NCI-H2107 (cell line): ENCODE data around the gene MEX3B.

Source experiments
- DNase-seq: peaks from one replicate; lab custom pipeline; 2025; lab: John Stamatoyannopoulos, UW

Gene MEX3B

GRCh38 chr15:82045892-82046665 is at the start of gene MEX3B:
TSS of gene MEX3B (minus strand) at chr15:82046018. CDS start at chr15:82045705, 313 bp downstream.
- peak; percentile 74 for DNase-seq

GRCh38 chr15:82093774-82094211 is 48.0 kb upstream of the MEX3B start:
- no peak for DNase-seq

GRCh38 chr15:82093325-82093724 is 47.5 kb upstream of the MEX3B start:
- DNase-seq, result no peak

DNA sequence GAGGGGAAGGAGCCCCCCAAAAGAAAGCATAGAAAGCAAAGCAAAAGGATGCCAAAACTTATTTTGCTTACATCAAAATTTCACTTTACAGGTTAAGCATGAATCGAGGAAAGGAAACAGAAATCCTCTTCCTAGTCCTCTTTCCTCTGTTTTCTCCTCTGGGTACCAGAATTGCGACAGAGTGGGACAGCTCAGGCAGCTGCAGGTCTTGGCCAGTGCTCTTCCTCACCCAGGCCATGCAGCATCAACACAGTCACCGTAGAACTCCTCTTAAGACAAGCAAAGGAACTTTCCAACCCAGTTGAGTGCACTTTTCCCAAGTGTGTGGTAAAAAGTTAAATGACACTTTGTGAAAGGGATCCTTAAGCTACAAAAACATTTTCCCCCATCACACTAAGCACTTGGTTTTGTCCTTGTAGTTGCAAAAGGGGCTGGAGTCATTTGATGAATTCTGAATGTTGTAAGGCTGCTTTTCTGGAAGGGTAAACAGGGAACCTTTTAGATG is 45.9 kb upstream of the MEX3B start:
- DNase-seq, result no peak

DNA sequence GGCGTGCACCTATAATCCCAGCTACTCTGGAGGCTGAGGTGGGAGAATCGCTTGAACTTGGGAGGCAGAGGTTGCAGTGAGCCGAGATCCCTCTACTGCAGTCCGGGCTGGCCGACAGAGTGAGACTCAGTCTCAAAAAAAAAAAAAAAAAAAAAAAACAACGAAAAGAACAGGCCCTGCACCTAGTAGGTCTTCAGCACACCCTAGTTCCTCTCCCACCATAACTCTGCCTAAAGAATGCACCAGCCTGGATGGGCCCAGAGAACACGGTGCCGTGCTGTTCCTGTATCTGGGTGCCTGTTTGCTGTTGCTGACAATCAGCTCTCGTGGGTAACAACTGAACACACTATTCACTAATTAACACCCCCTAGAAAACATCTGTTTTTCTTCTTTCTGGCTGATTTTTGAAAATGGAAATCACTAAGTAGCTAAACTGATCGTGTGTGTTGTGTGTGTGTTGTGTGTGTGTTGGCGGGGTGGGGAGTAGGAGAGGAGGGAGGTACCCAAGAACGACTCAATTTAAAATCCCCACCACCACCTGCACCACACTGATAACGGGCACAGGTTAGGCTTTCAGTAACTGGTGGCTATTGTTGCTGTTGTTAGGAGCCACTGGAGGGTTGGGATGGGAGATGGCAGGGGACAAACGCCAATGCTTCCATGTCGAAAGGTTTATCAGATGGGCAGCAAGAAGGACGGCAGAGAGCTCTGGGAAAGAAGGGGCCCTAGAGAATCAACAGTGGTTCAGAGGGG is 40.6 kb upstream of the MEX3B start:
- DNase-seq, result no peak

- no peak for DNase-seq
Measured at GRCh38 chr15:82081914-82082762, 36.3 kb upstream of the MEX3B start.

- DNase-seq, result no peak
Measured at GRCh38 chr15:82080774-82081173, 35.0 kb upstream of the MEX3B start.

GRCh38 chr15:82079736-82080135 is 33.9 kb upstream of the MEX3B start:
- DNase-seq, result no peak

DNA sequence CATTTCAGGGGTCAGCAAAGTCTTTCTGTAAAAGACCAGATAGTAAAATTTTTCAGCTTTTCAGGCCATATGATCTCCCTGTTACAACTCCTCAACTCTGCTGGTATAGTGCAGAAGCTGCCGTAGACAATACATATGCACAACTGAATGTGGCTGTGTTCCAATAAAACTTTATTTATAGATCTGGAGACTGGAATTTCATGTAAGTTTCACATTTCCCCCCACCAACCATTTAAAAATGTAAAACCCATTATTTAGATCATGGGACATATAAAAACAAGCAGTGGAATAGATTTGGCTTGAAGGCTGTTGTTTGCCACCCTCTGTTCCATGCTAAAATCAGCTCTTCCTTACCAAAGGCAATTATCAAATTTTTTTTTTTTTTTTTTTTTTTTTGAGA is 28.8 kb upstream of the MEX3B start:
- no peak for DNase-seq

GRCh38 chr15:82072926-82073537 is 27.2 kb upstream of the MEX3B start:
- no peak for DNase-seq

DNA sequence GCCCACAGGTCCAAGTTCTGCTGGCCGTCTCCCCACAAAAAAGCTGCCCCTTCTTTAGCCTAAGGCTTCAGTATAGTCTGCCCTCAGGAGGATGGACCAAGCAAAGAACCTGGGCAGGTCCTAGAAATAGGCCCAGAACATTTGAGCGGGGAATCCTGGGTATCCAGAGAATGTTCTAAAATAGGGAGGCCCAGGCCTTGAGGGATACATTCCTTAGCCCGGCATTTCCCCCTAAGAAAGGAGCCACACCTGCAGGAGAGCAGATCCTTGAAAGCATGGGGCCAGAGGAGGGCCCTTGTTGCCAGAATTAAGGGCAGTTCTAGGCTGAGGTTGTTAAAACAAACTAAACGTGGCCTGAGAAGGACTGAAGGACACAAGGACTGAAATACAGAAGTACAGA is 20.6 kb upstream of the MEX3B start:
- no peak for DNase-seq

GRCh38 chr15:82064824-82065223 is 19.0 kb upstream of the MEX3B start:
- DNase-seq, result no peak

GRCh38 chr15:82062479-82063454 is 16.9 kb upstream of the MEX3B start:
- DNase-seq, result no peak

DNA sequence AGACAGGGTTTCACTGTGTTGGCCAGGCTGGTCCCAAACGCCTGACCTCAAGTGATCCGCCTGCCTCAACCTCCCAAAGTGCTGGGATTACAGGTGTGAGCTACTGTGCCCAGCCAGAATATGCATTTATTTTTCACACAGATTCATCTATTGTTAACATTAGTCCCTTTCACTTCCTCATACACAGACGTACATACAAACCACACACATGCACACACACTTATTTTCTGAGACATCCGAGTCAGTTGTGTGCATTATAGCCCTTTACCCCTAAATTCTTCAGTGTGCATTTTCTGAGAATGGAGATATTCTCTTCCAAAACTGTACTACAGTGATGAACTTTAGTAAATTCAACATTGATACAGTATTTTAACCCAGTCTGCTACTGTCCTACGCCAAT is 15.0 kb upstream of the MEX3B start:
- DNase-seq, result no peak

- no peak for DNase-seq
Measured at GRCh38 chr15:82058517-82059204, 12.8 kb upstream of the MEX3B start.

- DNase-seq, result no peak
Measured at GRCh38 chr15:82058026-82058425, 12.2 kb upstream of the MEX3B start.

- DNase-seq, result no peak
Measured at GRCh38 chr15:82056958-82057823, 11.4 kb upstream of the MEX3B start.

- no peak for DNase-seq
Measured at GRCh38 chr15:82052751-82053150, 6.9 kb upstream of the MEX3B start.

- DNase-seq, result no peak
Measured at GRCh38 chr15:82051664-82052063, 5.8 kb upstream of the MEX3B start.
